ENCODE measurements around the gene POLD2.

GRCh38 chr7:44120395-44120794 is 3.0 kb downstream of the POLD2 start:
- TF ChIP-seq CTCF (conservative IDR thresholded peaks at IDR 0.05; ENCODE audit: low read depth, low read length) (no peak), MXI1 (IDR thresholded peaks at IDR 0.05; ENCODE audit: borderline replicate concordance, low read depth, low read length) (no peak), RAD21 (IDR thresholded peaks at IDR 0.05; ENCODE audit: low read length) (no peak), POLR2A (IDR thresholded peaks at IDR 0.05; ENCODE audit: low read depth, low read length) (no peak), BHLHE40 (IDR thresholded peaks at IDR 0.05; ENCODE audit: low read depth, low read length) (no peak), CHD1 (IDR thresholded peaks at IDR 0.05; ENCODE audit: low read depth, low read length) (no peak), MAFK (IDR thresholded peaks at IDR 0.05; ENCODE audit: low read depth, low read length) (no peak), RCOR1 (IDR thresholded peaks at IDR 0.05; ENCODE audit: insufficient replicate concordance, low read length) (no peak), FOS (IDR thresholded peaks at IDR 0.05; ENCODE audit: low read depth, low read length) (no peak), USF2 (IDR thresholded peaks at IDR 0.05; ENCODE audit: low read depth, low read length) (no peak), RFX5 (IDR thresholded peaks at IDR 0.05; ENCODE audit: low read depth, low read length) (no peak), MAZ (IDR thresholded peaks at IDR 0.05; ENCODE audit: borderline replicate concordance, low read depth, low read length) (no peak), CEBPB (IDR thresholded peaks at IDR 0.05; ENCODE audit: low read depth, low read length) (no peak), SMC3 (IDR thresholded peaks at IDR 0.05; ENCODE audit: low read depth, low read length) (no peak)
